Stimulated activated CD4-positive, alpha-beta T cell treated with anti-CD3 and anti-CD28 coated beads, Interleukin-4, amount 100 ng/mL, for 24 hours (primary cell): ENCODE results near the gene ZNF333.
"Not testable (repeated sequence)": the region's sequence is repeated elsewhere in the genome, so short reads cannot be mapped to it uniquely, and the experiment has no call there.

Experiments
- DNase-seq: peaks from one replicate; pipeline ENCODE4 v3.0.0-alpha.2; 2020

The ZNF333 gene

DNA sequence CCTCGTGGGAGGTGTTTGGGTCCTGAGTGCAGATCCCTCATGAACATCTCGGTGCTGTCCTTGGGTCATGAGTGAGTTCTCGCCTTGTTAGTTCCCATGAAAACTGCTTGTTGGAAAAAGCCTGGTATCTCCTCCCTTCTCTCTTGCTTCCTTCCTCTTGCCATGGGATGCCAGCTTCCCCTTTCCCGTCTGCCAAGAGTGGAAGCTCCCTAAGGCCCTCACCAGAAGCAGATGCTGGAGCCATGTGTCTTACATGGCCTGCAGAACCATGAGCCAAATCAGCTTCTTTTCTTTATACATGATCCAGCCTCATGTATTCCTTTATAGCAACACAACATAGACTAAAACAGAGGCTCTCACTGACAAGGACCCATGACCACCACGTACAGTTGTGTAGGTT, 80.3 kb downstream of the ZNF333 start:
- no peak for DNase-seq

- no peak for DNase-seq
These were observed 81.3 kb downstream of the ZNF333 start for GRCh38 chr19:14770944-14771839.

- DNase-seq = no peak
These were observed 82.6 kb downstream of the ZNF333 start for GRCh38 chr19:14772467-14772866.

DNA sequence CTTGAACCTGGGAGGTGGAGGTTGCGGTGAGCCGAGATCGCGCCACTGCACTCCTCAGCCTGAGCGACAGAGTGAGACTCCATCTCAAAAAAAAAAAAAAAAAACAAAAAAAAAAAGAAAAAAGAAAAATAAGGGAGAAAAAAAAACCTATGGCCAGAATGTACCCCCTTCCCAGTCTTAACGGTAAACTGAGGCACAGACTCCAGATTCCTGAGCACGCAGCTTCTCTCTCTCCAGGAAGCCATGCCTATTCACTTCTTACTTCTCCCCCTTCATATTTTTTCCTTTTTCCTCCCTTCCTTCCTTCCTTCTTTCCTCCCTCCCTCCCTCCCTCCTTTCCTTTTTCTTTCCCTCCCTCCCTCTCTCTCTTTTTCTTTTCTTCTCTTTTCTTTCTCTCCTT, 83.1 kb downstream of the ZNF333 start:
- no peak for DNase-seq

- not testable (repeated sequence) for DNase-seq
These were observed 83.9 kb downstream of the ZNF333 start for GRCh38 chr19:14773722-14774121.

DNA sequence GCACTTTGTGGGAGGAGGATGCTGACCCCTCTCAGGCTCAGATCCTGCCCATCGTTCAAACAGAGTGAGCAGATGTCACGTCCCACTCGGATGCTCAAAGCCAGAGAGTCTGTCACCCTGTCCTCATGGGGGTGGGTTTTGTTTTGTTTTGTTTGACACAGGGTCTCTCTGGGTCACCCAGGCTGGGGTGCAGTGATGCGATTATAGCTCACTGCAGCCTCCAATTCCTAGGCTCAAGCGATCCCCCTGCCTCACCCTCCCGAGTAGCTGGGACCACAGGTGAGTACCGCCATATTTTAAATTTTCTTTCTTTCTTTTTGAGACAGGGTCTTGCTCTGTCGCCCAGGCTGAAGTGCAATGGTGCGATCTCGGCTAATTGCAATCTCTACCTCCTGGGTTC, 84.5 kb downstream of the ZNF333 start:
- DNase-seq = no peak

GRCh38 chr19:14775326-14775725, 85.5 kb downstream of the ZNF333 start:
- not testable (repeated sequence) for DNase-seq

- peak; percentile 9 for DNase-seq
These were observed 86.2 kb downstream of the ZNF333 start for GRCh38 chr19:14775869-14776586.

DNA sequence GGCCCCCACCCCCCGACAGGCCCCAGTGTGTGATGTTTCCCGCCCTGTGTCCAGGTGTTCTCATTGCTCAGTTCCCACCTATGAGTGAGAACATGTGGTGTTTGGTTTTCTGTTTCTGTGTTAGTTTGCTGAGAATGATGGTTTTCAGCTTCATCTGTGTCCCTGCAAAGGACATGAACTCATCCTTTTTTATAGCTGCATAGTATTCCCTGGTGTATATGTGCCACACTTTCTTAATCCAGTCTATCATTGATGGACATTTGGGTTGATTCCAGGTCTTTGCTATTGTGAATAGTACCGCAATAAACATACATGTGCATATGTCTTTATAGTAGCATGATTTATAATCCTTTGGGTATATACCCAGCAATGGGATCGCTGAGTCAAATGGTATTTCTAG, 87.8 kb downstream of the ZNF333 start:
- DNase-seq = not testable (repeated sequence)

GRCh38 chr19:14778110-14778845, 88.4 kb downstream of the ZNF333 start, which contains the start of gene ADGRE2:
Gene ADGRE2 (minus strand): TSS chr19:14778560. CDS start chr19:14776756, 1,804 bp downstream.
- DNase-seq = not testable (repeated sequence)

- no peak for DNase-seq
These were observed 89.3 kb downstream of the ZNF333 start for GRCh38 chr19:14779151-14779550.

DNA sequence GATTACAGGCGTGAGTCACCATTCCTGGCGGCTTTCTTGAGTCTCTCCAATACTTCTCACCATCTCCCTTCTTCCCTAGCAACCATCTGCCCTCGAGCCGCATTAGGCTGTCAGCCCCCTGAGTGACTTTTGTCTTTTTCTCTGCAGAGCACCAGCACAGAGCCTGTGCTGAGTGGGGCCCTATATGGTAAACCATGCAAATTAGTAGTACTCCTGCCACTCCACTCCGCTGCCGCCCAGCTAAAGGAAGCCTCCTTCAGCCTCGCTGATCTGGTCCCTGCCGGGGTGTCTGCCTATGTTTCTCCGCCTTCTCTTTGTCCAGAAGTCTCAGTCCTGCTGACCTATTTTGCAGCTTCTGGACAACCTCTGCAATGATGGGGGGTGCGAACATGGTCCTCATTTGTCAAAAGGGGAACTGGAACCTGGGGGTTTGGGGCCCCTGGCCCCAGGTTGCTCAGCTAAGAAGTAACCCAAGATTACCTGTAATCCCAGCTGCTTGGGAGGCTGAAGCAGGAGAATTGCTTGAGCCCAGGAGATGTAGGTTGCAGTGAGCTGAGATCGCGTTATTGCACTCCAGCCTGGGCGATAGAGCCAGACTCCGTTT, 90.9 kb downstream of the ZNF333 start:
- not testable (repeated sequence) for DNase-seq

GRCh38 chr19:14781713-14782536, 92.1 kb downstream of the ZNF333 start:
- DNase-seq = not testable (repeated sequence)

DNA sequence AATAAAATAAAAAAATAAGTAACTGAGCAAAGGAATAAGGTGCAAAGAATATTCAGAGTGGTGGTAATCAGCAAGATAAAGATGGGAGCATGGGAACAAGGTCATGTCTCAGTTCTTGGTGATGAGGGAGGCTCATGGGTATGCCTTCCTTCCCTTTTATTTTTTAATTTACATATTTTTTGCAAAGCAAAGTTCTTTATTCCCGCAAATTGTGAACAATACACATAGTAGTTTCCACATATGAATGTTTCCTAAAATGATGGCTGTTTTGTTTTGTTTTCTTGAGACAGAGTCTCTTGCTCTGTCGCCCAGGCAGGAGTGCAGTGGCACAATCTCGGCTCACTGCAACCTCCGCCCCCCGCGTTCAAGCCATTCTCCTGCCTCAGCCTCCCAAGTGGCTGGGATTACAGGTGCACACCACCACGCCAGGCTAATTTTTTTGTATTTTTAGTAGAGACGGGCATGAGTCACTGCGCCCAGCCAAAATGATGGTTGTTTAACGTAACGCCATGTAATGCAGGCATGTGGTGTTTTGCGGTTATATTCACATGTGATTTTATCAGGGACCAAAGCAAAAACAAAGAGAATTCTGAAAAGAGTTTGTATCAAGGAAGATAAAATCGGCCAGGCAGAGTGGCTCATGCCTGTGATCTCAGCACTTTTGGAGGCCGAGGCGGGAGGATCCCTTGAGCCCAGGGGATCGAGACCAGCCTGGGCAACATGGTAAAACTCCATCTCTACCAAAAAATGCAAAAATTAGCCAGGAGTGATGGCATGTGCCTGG, 93.0 kb downstream of the ZNF333 start:
- DNase-seq = no peak
